Calu3 (cell line): ENCODE measurements around the gene BACH2. TPM values are rescaled to one million over a fixed set of nuclear protein-coding genes. Genes with fewer than 3 reads are reported as not detected.

Experiments used
- BruUV-seq: library from RNA; stranded (reverse); fragments of 400-500 nt; replicated peaks from 2 replicates; lab custom pipeline; 2021; lab: Mats Ljungman, UMichigan
- CTCF ChIA-PET: fragments of 300-600 bp; sonication (Branson Sonifier 250); formaldehyde crosslinking; loops from one replicate; lab custom pipeline; 2022; ENCODE audit warnings: antibody characterized with exemption; lab: Charles Lee
- DNase-seq: peaks from one replicate; pipeline ENCODE4 v3.0.0; 2022
- H3K27ac Mint-ChIP-seq: one replicate; pipeline ENCODE4 v1.8.0; 2022; ENCODE audit warnings: mixed read lengths; ENCODE audit not compliant: unreplicated experiment
- H3K27me3 Mint-ChIP-seq: one replicate; pipeline ENCODE4 v1.8.0; 2022; ENCODE audit warnings: mixed read lengths; ENCODE audit not compliant: unreplicated experiment
- H3K36me3 Mint-ChIP-seq: one replicate; pipeline ENCODE4 v1.8.0; 2022; ENCODE audit warnings: mild to moderate bottlenecking, moderate library complexity, mixed read lengths; ENCODE audit not compliant: insufficient read depth, unreplicated experiment
- H3K4me1 Mint-ChIP-seq: one replicate; pipeline ENCODE4 v1.8.0; 2022; ENCODE audit warnings: mild to moderate bottlenecking, low read depth, mixed read lengths; ENCODE audit not compliant: unreplicated experiment
- H3K4me3 Mint-ChIP-seq: one replicate; pipeline ENCODE4 v1.8.0; 2022; ENCODE audit warnings: mild to moderate bottlenecking, low read depth, moderate library complexity, mixed read lengths; ENCODE audit not compliant: unreplicated experiment
- H3K9me3 Mint-ChIP-seq: one replicate; pipeline ENCODE4 v1.8.0; 2022; ENCODE audit warnings: low read depth, mixed read lengths; ENCODE audit not compliant: unreplicated experiment
- CTCF ChIP-seq: fragments of 200-600 bp; IDR thresholded peaks from one replicate; pipeline ENCODE4 v1.8.0; 2022; ENCODE audit warnings: antibody characterized with exemption; ENCODE audit not compliant: unreplicated experiment
- intact Hi-C: fragments of 100-400 bp; cut with micrococcal nuclease; formaldehyde crosslinking; loops from one replicate; pipeline ENCODE4 v1.10.0; 2022; ENCODE audit not compliant: unreplicated experiment
- total RNA-seq: library from RNA; stranded (reverse); gene quantifications from 2 replicates; pipeline ENCODE4 v1.2.3, GENCODE V29; 2022

BACH2 gene
- total RNA-seq, 1 experiment from 2014 or later: 7.2 TPM

- no TSS peak for BruUV-seq
These were observed 139.2 kb downstream of the BACH2 start for GRCh38 chr6:90157441-90157840.

GRCh38 chr6:90156861-90157260 is 139.8 kb downstream of the BACH2 start:
- Mint-ChIP-seq H3K4me1 (peaks cover 7% of the 10 kb centered on the region), H3K9me3 (no peaks in the 10 kb centered on the region), H3K4me3 (no peak overlapping the region), H3K27me3 (no peaks in the 10 kb centered on the region), H3K36me3 (no peaks in the 10 kb centered on the region), H3K27ac (no peak overlapping the region)
- CTCF ChIA-PET: no interaction called here
- intact Hi-C loops: no loop called here
- TF ChIP-seq CTCF: no peak
- BruUV-seq: no TSS peak
- no peak for DNase-seq

More at GRCh38 chr6:90157441-90157840, 139.2 kb downstream of the BACH2 start:
- H3K9me3 Mint-ChIP-seq: no peaks in the 10 kb centered on the region
- no peaks in the 10 kb centered on the region for H3K27me3 Mint-ChIP-seq
- DNase-seq: no peak
- H3K4me3 Mint-ChIP-seq: no peak overlapping the region
- CTCF ChIA-PET: interaction anchor here (0.5 kb wide), 1 partner anchor 188 kb away, joined by 4 read pairs; no protein-coding TSS in a partner anchor
- H3K4me1 Mint-ChIP-seq: peaks cover 7% of the 10 kb centered on the region
- intact Hi-C loops: no loop called here
- H3K27ac Mint-ChIP-seq: no peak overlapping the region
- H3K36me3 Mint-ChIP-seq: no peaks in the 10 kb centered on the region
- TF ChIP-seq CTCF: no peak

- DNase-seq: no peak
- CTCF ChIA-PET: interaction anchor here (0.5 kb wide), 1 partner anchor 504 kb away, joined by 4 read pairs; no protein-coding TSS in a partner anchor
- no peak for TF ChIP-seq CTCF
- Mint-ChIP-seq H3K4me1 (peaks cover 7% of the 10 kb centered on the region), H3K9me3 (no peaks in the 10 kb centered on the region), H3K27ac (no peak overlapping the region), H3K36me3 (no peaks in the 10 kb centered on the region), H3K4me3 (no peak overlapping the region), H3K27me3 (no peaks in the 10 kb centered on the region)
- BruUV-seq: no TSS peak
- intact Hi-C loops: no loop called here
These were observed 141.7 kb downstream of the BACH2 start for GRCh38 chr6:90154755-90155470.

GRCh38 chr6:90151576-90152422 is 144.8 kb downstream of the BACH2 start:
- BruUV-seq: no TSS peak
- DNase-seq: no peak
- H3K27me3 Mint-ChIP-seq: no peaks in the 10 kb centered on the region
- no peak overlapping the region for H3K4me3 Mint-ChIP-seq
- no peak overlapping the region for H3K27ac Mint-ChIP-seq
- intact Hi-C loops: no loop called here
- no peaks in the 10 kb centered on the region for H3K9me3 Mint-ChIP-seq
- H3K36me3 Mint-ChIP-seq: no peaks in the 10 kb centered on the region
- CTCF ChIA-PET: no interaction called here
- no peak for TF ChIP-seq CTCF
- H3K4me1 Mint-ChIP-seq: peaks cover 3% of the 10 kb centered on the region
